Dendritic cell treated with granulocyte-macrophage colony-stimulating factor and Interleukin-4, amounts not matched to agents 40 ng/mL and 50 ng/mL, for 4 days (primary cell): Measurements from ENCODE around the gene HRH2.

Source experiments
- H3K27ac Mint-ChIP-seq: one replicate; pipeline ENCODE4 v1.8.0; 2022; ENCODE audit warnings: mild to moderate bottlenecking, mixed read lengths
- H3K27me3 Mint-ChIP-seq: one replicate; pipeline ENCODE4 v1.8.0; 2022; ENCODE audit warnings: mild to moderate bottlenecking, mixed read lengths
- H3K36me3 Mint-ChIP-seq: one replicate; pipeline ENCODE4 v1.8.0; 2022; ENCODE audit warnings: low read depth, mixed read lengths
- H3K4me1 Mint-ChIP-seq: one replicate; pipeline ENCODE4 v1.8.0; 2022; ENCODE audit warnings: low read depth, mixed read lengths
- H3K4me3 Mint-ChIP-seq: one replicate; pipeline ENCODE4 v1.8.0; 2022; ENCODE audit warnings: mild to moderate bottlenecking, moderate library complexity, mixed read lengths
- H3K9me3 Mint-ChIP-seq: one replicate; pipeline ENCODE4 v1.8.0; 2022; ENCODE audit warnings: mixed read lengths
- intact Hi-C: fragments of 100-400 bp; cut with micrococcal nuclease; formaldehyde crosslinking; loops from one replicate; pipeline ENCODE4 v1.15.0; 2022

Gene HRH2

DNA sequence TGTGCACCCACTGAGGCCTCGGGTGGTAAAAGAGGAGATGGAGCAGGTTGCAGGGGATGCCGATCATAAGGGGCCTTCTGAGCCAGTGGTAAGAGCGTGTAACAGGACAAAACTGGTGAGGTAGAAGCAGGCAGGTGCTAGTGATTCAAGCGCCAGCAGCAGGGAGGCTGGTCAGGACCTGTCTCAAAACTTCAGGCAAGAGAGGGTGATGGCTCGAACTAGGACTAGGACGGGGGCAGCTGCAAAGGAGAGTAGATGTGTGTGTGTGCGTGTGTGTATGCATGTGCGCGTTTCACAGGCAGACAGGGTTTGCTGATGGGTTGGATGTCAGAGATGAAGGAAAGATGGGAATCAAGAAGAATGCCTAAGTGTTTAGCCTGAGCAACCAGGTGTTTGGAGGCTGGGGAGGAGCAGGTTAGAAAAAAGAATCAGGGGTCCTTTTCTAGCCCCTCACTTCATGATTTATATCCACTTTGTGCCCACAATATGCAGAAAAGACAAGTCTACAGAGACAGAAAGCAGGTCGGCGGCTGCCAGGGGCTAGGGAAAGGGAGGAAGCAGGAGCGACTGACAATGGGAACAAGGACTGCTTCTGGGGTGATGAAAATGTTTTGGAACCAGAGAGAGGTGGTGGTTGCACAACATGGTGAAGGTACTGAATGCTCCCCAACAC is 15.2 kb downstream of the HRH2 start:
- intact Hi-C loops: no loop called here
- Mint-ChIP-seq H3K36me3 (peaks cover 23% of the 10 kb centered on the region), H3K27ac (no peak overlapping the region), H3K9me3 (no peaks in the 10 kb centered on the region), H3K4me1 (peaks cover 97% of the 10 kb centered on the region), H3K27me3 (no peaks in the 10 kb centered on the region), H3K4me3 (no peak overlapping the region)

DNA sequence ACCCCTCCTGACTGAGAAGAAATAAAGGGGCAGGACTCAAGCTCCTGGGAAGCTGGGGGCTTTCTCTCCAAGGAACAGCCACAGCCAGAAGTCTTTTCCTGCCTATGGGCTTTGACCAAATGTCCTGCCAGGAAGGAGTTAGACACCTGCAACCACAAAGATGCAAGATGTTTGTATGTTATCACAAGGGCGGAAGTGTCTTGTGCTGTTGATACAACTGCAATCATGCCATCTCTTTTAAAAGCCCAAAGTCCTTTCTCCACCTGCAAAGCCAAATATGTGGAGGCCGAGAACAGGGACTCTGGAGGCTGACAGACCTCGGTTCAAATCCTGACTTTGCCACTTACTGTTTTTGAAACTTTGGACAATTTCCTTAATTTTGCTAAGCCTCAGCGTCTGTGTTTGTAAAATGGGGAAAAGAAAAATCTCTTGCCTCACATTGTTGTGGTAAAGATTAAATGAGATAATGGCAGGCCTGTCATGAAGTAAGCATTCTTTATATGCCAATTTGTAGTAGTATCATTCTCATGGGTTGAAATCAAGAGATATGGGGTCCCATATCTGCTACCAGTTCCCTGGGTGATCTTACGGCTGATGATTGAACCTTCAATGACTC is 17.0 kb downstream of the HRH2 start:
- H3K27ac Mint-ChIP-seq: peak overlapping the region; percentile 23
- H3K4me3 Mint-ChIP-seq: no peak overlapping the region
- intact Hi-C loops: loop anchor here (2.0 kb wide), 1 partner anchor 14 kb away; no protein-coding TSS in a partner anchor
- H3K27me3 Mint-ChIP-seq: no peaks in the 10 kb centered on the region
- H3K36me3 Mint-ChIP-seq: peaks cover 33% of the 10 kb centered on the region
- peaks cover 94% of the 10 kb centered on the region for H3K4me1 Mint-ChIP-seq
- no peaks in the 10 kb centered on the region for H3K9me3 Mint-ChIP-seq

DNA sequence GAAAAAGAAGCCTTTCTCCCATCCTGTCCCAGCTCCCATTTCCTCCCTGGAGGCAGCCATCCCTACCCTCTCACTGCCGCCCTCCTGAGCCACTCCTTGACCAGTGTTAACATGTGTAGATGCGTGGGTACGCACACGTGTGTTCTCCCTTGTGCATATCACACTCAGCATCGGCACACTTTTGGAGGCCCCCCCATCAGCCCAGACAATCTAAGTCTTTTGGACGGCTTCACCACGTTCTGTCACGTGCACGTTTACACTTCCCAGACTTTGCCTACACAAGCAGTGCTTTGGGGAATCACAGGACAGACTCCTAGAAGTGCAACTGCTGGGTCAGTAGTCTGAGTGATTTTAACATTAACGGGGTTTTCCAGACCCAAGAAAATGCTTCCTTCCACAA is 18.0 kb downstream of the HRH2 start:
- intact Hi-C loops: loop anchor here (2.0 kb wide), 1 partner anchor 13 kb away; no protein-coding TSS in a partner anchor
- no peak overlapping the region for H3K4me3 Mint-ChIP-seq
- peaks cover 40% of the 10 kb centered on the region for H3K36me3 Mint-ChIP-seq
- no peaks in the 10 kb centered on the region for H3K27me3 Mint-ChIP-seq
- no peaks in the 10 kb centered on the region for H3K9me3 Mint-ChIP-seq
- H3K27ac Mint-ChIP-seq: peak overlapping the region; percentile 23
- peaks cover 94% of the 10 kb centered on the region for H3K4me1 Mint-ChIP-seq

DNA sequence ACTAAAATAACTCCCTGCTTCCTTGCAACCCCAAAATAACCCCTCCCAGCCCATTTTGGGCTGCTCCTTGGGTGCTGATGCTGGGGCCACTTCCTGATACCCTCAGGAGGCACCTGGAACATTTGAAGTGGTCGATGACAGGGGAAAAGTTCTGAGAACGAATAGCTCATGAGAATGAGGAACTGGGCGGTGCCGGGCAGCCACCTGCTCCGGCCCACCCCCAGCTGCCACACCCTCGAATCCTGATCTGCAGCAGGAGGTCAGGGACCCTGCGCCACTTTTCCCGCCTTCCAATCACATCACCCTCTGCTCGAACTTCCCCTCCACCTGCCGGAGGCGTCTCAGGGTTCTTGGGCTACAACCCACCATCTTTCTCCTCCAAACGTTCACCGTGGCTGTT is 19.7 kb downstream of the HRH2 start:
- Mint-ChIP-seq H3K9me3 (no peaks in the 10 kb centered on the region), H3K36me3 (peaks cover 50% of the 10 kb centered on the region), H3K27me3 (no peaks in the 10 kb centered on the region), H3K27ac (peak overlapping the region; percentile 23), H3K4me3 (no peak overlapping the region), H3K4me1 (peaks cover 85% of the 10 kb centered on the region)
- intact Hi-C loops: no loop called here

DNA sequence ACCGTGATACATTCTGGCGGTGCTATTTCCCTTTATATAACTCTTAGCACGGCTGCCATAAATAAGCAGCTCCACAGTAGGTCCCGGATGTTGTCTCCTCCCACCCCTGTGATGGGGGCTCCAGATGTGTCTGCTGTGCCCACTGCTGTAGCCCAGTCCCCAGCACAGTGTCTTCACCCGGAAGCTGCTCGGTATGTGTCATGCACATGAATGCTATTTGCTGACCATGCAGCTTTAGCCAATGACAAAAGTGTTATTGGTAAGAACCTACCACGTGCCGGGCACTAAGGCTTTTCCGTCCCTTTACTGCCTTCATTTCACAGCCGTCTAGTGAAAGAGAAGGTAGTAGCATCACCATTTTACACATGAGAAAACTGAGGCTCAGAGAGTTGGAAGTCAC is 20.2 kb downstream of the HRH2 start:
- H3K27ac Mint-ChIP-seq: peak overlapping the region; percentile 23
- H3K9me3 Mint-ChIP-seq: no peaks in the 10 kb centered on the region
- peaks cover 80% of the 10 kb centered on the region for H3K4me1 Mint-ChIP-seq
- intact Hi-C loops: no loop called here
- H3K36me3 Mint-ChIP-seq: peaks cover 55% of the 10 kb centered on the region
- H3K27me3 Mint-ChIP-seq: no peaks in the 10 kb centered on the region
- H3K4me3 Mint-ChIP-seq: no peak overlapping the region

DNA sequence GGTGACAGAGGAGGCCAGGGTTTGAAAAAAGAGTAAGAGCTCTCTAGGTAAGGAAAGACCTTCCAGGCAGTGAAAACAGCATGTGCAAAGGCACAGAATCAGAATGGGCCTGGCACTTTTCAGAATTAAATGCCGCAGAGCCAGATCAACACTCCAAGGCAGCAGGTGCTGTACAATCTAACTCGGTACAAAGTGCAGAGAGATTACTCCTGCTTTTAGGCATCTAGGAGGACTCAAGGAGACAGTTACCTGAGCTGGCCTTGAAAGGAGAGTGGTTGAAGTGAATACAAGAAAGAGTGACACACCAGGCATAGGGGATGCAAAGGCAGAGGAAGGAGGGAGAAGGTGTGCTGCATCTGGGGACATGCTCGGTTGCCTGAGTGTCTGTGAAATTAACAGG is 21.5 kb downstream of the HRH2 start:
- intact Hi-C loops: no loop called here
- H3K4me3 Mint-ChIP-seq: no peak overlapping the region
- peaks cover 69% of the 10 kb centered on the region for H3K4me1 Mint-ChIP-seq
- peaks cover 64% of the 10 kb centered on the region for H3K36me3 Mint-ChIP-seq
- peak overlapping the region; percentile 29 for H3K27ac Mint-ChIP-seq
- no peaks in the 10 kb centered on the region for H3K9me3 Mint-ChIP-seq
- no peaks in the 10 kb centered on the region for H3K27me3 Mint-ChIP-seq

DNA sequence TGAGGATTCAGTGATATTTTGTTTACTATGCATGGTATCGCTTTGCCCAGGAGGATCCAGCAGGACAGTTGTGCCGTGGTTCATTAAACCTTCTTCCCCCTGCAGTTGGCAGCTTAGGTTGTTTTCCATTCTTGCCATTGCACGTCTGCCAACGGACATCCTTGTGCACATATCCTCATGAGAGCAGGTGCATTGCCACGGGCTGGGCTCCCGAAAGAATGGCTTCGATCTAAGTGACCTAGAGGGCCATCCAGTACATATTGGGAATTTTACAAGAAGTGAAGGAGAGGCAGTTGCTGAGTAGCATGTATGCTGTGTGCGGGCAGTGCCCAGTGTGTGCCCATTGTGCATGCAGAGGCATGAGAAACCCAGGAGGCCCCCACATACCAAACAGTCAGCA is 22.1 kb downstream of the HRH2 start:
- intact Hi-C loops: no loop called here
- H3K27ac Mint-ChIP-seq: peak overlapping the region; percentile 47
- peaks cover 69% of the 10 kb centered on the region for H3K36me3 Mint-ChIP-seq
- H3K4me3 Mint-ChIP-seq: no peak overlapping the region
- H3K9me3 Mint-ChIP-seq: no peaks in the 10 kb centered on the region
- H3K4me1 Mint-ChIP-seq: peaks cover 69% of the 10 kb centered on the region
- no peaks in the 10 kb centered on the region for H3K27me3 Mint-ChIP-seq

DNA sequence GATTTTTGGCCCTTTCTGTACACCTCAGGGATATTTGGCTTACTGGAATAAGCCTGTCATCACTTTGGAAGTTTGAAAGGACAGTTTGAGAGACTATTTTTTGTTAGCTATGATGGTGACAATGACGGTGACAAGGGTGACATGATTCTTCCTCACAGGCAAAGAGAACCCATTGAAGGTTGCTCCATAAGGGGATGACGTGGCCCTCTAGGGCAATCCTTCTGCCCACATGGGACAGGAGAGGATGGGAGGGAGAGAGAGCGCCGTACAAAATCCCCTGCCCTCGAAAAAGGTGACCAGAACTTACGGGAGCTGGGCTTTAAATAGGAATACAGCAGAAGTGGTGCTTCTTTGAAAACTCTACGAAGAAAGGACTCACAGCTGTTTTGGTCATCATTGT is 22.6 kb downstream of the HRH2 start:
- Mint-ChIP-seq H3K9me3 (no peaks in the 10 kb centered on the region), H3K27me3 (no peaks in the 10 kb centered on the region), H3K4me1 (peaks cover 65% of the 10 kb centered on the region), H3K27ac (peak overlapping the region; percentile 47), H3K4me3 (no peak overlapping the region), H3K36me3 (peaks cover 71% of the 10 kb centered on the region)
- intact Hi-C loops: no loop called here

DNA sequence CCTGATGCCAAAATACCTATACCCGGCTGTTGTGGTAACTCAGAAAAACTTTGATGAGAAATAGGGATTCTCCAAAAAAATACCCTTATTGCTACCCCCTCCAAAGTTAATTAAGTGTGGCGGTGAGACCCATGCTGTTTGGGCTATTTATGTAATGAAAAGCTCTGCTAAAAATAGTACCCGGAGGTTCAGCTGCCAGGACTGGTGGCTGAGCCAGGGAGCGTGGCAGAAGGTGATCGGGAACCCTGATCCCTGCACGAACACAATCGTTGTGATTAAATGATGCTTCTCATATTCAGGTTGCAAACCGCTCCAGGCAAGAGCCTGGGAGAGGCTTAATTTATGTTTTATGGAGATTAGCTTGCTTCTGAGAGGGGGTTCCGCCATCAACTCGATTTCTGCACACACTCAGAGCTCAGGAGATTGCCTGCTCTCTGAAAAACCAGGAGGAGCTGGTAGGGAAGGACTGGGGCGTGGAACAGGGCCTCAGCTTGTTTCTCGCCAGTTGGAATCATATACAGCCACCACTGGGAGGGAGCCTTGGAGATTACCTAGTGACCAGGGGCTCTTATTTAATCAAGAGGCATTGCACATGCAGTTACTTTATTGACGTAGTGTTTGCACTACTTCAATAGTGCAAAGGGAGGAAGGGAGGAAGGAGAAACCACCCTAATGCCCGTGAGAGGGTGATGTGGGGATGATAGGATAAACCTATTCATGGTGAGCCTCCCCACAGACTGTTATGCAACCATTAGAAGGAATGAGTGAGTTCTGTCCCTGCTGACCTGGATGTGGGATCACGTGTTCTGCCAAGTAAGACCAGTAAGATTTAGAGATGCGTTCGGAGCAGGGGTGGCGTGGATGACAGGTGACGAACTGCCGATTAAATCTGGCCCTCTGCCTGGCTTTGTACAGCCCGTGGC is 23.4 kb downstream of the HRH2 start:
- peaks cover 57% of the 10 kb centered on the region for H3K4me1 Mint-ChIP-seq
- H3K9me3 Mint-ChIP-seq: no peaks in the 10 kb centered on the region
- peaks cover 71% of the 10 kb centered on the region for H3K36me3 Mint-ChIP-seq
- peak overlapping the region; percentile 45 for H3K27ac Mint-ChIP-seq
- H3K27me3 Mint-ChIP-seq: no peaks in the 10 kb centered on the region
- no peak overlapping the region for H3K4me3 Mint-ChIP-seq
- intact Hi-C loops: no loop called here

DNA sequence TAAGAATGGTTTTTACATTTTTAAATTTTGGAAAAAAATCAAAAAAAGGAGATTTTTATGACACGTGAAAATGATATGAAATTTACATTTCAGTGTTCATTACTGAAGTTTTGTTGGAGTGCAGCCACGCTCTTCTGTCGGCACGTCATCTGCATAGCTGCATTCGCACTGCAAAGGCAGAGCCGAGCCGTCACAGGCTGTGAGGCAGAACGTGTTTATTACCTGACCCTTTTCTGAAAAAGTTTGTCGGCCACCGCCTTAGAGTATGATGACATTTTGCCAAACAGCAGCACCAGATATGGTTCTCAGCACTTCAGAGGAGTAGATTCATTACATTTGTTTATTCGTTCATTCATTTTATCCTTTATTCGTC is 24.1 kb downstream of the HRH2 start:
- H3K9me3 Mint-ChIP-seq: no peaks in the 10 kb centered on the region

DNA sequence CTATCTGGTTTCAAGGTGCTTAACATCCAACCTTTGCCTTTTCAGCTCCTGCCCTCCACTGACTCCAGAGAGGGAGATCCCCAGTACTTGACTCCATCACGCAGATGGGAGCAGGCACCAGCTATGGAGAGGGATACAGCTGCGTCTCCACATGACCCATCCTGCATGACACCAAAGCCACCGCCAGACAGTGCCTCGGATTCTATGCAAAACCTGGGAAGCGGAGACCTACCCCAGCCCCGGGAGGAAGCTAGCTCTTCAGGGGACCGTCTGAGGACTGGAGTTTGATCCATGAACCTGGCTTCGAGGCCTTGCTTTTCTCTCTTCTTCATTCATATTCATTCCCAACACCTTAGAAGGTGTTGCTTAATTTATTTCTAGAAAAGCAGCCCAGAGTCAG is 24.8 kb downstream of the HRH2 start:
- Mint-ChIP-seq H3K27ac (peak overlapping the region; percentile 3), H3K27me3 (no peaks in the 10 kb centered on the region), H3K9me3 (no peaks in the 10 kb centered on the region), H3K4me3 (no peak overlapping the region), H3K36me3 (peaks cover 83% of the 10 kb centered on the region), H3K4me1 (peaks cover 53% of the 10 kb centered on the region)
- intact Hi-C loops: no loop called here

More for the DNA sequence above, 24.1 kb downstream of the HRH2 start:
- H3K4me1 Mint-ChIP-seq: peaks cover 53% of the 10 kb centered on the region
- intact Hi-C loops: no loop called here
- no peaks in the 10 kb centered on the region for H3K27me3 Mint-ChIP-seq
- H3K27ac Mint-ChIP-seq: peak overlapping the region; percentile 45
- H3K4me3 Mint-ChIP-seq: no peak overlapping the region
- peaks cover 78% of the 10 kb centered on the region for H3K36me3 Mint-ChIP-seq

DNA sequence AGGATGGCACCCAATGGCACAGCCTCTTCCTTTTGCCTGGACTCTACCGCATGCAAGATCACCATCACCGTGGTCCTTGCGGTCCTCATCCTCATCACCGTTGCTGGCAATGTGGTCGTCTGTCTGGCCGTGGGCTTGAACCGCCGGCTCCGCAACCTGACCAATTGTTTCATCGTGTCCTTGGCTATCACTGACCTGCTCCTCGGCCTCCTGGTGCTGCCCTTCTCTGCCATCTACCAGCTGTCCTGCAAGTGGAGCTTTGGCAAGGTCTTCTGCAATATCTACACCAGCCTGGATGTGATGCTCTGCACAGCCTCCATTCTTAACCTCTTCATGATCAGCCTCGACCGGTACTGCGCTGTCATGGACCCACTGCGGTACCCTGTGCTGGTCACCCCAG is 25.4 kb downstream of the HRH2 start:
- Mint-ChIP-seq H3K9me3 (no peaks in the 10 kb centered on the region), H3K4me1 (peaks cover 53% of the 10 kb centered on the region), H3K27me3 (no peaks in the 10 kb centered on the region), H3K4me3 (no peak overlapping the region), H3K36me3 (peaks cover 84% of the 10 kb centered on the region), H3K27ac (no peak overlapping the region)
- intact Hi-C loops: no loop called here

DNA sequence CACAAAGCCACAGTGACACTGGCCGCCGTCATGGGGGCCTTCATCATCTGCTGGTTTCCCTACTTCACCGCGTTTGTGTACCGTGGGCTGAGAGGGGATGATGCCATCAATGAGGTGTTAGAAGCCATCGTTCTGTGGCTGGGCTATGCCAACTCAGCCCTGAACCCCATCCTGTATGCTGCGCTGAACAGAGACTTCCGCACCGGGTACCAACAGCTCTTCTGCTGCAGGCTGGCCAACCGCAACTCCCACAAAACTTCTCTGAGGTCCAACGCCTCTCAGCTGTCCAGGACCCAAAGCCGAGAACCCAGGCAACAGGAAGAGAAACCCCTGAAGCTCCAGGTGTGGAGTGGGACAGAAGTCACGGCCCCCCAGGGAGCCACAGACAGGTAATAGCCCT is 26.1 kb downstream of the HRH2 start:
- H3K27me3 Mint-ChIP-seq: no peaks in the 10 kb centered on the region

DNA sequence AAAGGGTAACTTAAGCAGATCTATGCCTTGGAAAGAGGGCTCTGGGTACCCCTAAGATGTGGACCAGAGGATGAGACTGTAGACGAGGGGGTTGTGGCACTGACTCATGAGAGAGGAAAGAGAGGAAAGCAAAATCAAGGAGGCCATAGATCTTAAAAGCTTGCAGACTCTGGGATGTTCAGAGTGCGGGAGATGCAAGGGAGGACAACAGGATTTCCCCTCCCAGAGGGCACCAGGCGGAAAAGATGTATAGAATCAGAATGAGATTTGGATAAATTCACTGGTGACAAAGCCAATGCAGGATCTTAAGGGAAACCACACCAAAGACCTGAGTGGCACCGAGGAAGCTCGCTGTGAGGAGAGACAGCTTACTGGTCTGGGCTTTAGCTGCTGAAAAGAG is 27.1 kb downstream of the HRH2 start:
- no peak overlapping the region for H3K27ac Mint-ChIP-seq
- no peaks in the 10 kb centered on the region for H3K27me3 Mint-ChIP-seq
- intact Hi-C loops: no loop called here
- H3K36me3 Mint-ChIP-seq: peaks cover 73% of the 10 kb centered on the region
- H3K4me3 Mint-ChIP-seq: no peak overlapping the region
- peaks cover 56% of the 10 kb centered on the region for H3K4me1 Mint-ChIP-seq
- H3K9me3 Mint-ChIP-seq: no peaks in the 10 kb centered on the region

More for the DNA sequence above, 26.1 kb downstream of the HRH2 start:
- Mint-ChIP-seq H3K4me3 (no peak overlapping the region), H3K9me3 (no peaks in the 10 kb centered on the region), H3K36me3 (peaks cover 83% of the 10 kb centered on the region), H3K4me1 (peaks cover 56% of the 10 kb centered on the region), H3K27ac (no peak overlapping the region)
- intact Hi-C loops: no loop called here
